C4-2B (cell line): ENCODE measurements around the gene PACRG.

Source experiments
- H3K27ac ChIP-seq: fragments of 450-650 bp; 2 replicates; pipeline ENCODE4 v1.5.1; 2017
- CTCF ChIP-seq: fragments of 450-650 bp; conservative IDR thresholded peaks from 2 replicates; pipeline ENCODE4 v1.5.1; 2017; ENCODE audit warnings: mild to moderate bottlenecking
- ZFX ChIP-seq: fragments of 450-650 bp; IDR thresholded peaks from 2 replicates; pipeline ENCODE4 v1.6.1; 2017

The PACRG gene

GRCh38 chr6:163159689-163160088 is 431.9 kb downstream of the PACRG start:
- TF ChIP-seq CTCF (no peak), ZFX (no peak)

DNA sequence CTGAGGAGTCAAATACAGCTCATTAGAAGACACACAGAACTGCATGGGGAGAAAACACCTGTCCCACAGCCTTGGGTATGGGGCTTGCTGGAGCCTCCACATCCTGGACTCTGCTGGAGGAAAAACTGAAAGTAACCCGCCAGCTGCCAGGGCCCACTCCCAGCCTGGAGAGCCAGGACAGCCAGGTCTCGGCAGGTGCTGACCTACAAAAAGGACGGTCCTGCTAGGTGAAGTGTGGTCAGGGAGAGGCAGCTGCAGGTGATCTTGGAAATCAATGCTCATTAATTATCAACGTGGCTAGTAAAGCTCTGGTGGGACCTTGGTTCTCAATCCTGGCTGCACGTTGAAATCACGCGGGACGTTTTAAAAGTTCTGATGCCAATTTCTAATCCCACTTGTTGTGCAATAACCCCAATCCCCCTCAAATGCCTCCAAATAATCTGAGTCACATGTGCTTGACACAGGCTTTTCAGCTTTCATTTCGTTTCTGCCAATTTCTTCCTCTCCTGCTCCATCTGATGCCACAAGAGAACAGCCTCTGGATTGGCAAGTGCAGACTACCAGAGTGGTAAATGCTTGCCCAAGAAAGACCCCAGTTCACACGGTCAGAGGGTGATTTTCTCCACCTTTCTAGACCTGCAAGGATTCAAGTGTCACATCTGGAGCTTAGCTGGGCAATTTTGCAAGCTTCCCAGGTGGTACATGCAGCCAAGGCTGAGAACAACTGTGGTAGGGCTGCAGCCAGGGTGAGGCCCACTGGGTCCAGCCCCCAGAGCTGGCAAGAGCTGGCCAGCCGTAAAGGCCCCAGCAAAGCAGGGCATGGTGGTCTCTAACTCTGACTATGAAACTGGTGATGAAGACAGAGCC is 434.5 kb downstream of the PACRG start:
- no peak overlapping the region for H3K27ac ChIP-seq
- TF ChIP-seq CTCF: no peak

More at GRCh38 chr6:163159689-163160088, 431.9 kb downstream of the PACRG start:
- no peak overlapping the region for H3K27ac ChIP-seq

DNA sequence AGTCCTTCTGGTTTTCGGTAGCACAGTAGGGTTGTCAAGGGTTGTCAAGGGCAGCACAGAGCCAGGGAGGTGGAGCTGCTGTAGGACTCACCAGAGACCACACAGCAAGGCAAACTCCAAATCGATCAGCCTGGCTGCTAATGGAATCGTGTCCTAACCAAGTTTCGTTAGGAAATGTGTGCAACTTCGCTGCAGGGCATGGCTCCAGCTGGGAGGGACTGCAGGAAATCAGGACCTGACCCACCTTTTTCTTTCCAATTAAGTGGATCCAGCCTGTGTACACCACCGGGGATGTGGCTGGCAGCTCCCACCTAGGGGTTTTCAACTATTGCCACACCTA is 435.1 kb downstream of the PACRG start:
- H3K27ac ChIP-seq: no peak overlapping the region
- TF ChIP-seq ZFX: no peak
- TF ChIP-seq CTCF: no peak

GRCh38 chr6:163164175-163164900 is 436.6 kb downstream of the PACRG start:
- no peak for TF ChIP-seq ZFX
- no peak for TF ChIP-seq CTCF

DNA sequence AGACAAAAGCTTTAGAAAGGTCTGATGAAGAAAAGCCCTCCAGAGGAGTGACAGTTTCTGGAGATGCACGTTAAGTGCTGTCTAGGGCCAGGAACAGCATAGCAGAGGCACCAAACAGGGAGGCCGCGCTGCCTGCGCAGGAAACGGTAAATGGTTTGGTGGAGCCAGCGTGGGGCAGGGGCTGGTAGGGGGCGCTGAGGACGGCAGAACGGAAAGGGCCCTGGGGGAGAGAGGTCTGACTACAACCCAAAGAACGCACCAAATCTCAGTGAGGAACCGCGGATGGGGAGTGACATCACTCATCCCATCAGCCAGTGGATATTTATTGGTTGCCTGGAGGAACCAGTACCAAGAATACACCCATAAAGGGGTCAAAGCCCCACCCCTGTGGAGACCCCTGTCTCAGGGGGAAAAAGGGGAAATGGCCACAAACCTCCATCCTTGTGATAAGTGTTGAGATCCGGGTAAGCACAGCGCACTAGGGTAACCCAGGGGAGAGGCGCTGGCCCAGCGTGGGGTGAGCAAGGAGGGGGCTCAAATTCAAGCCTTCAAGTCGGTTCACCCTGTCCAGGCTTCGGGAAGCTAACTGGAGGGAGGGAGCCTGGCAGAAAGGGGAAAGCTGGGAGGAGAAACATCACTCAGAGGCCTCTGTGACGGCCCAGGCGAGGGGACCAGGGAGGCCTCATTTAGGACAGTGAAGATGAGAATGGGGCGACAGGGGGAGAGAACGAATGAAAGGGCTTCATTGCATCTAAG is 437.6 kb downstream of the PACRG start:
- TF ChIP-seq ZFX (no peak), CTCF (no peak)
- no peak overlapping the region for H3K27ac ChIP-seq

More at GRCh38 chr6:163164175-163164900, 436.6 kb downstream of the PACRG start:
- H3K27ac ChIP-seq: no peak overlapping the region

GRCh38 chr6:163165922-163166321 is 438.1 kb downstream of the PACRG start:
- H3K27ac ChIP-seq: no peak overlapping the region
- TF ChIP-seq CTCF (no peak), ZFX (no peak)

DNA sequence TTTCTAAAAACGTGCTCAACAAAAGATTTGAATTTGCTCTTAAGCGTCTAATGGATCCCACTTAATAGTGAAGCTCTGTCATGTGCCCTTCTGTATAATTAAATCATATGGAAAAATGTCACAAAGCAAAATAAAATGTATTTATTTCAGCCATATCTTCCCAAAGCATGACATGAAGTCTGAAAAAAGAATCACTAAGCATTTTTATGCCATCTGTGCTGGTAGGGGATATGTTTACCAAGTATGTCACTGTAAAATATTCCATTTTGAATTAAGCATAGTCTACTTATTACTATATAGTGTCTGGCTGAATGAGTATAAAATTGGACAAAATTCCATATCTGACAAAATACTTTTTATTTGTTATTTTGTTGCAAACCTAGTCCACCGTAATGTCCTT is 438.7 kb downstream of the PACRG start:
- TF ChIP-seq ZFX (no peak), CTCF (no peak)
- H3K27ac ChIP-seq: no peak overlapping the region
